ENCODE measurements around the gene FAAP100.

- no peak for TF ChIP-seq EP300 (IDR thresholded peaks at IDR 0.05)
- TF ChIP-seq CTCF (IDR thresholded peaks at IDR 0.05), result no peak
- no peak for TF ChIP-seq POLR2AphosphoS5 (IDR thresholded peaks at IDR 0.05)
Measured at GRCh38 chr17:81532490-81533287, 19.5 kb downstream of the FAAP100 start.

All from upper lobe of left lung (tissue), 4 donors.